Liver (tissue), 3 donors: ENCODE data around the gene GPR146.

Source experiments
- CTCF ChIP-seq: fragments of 150-350 bp; IDR thresholded peaks from 2 replicates; pipeline ENCODE4 v1.5.1; 2017; ENCODE audit warnings: improper control_type of control experiment, low read depth, low read length; ENCODE audit not compliant: missing input control
- RXRA ChIP-seq, 2 donors: IDR thresholded peaks; 2 replicates each; pipeline ENCODE4 v1.6.1; 2017 to 2018; ENCODE audit warnings: antibody characterized with exemption in 2 of 2, mild to moderate bottlenecking in 1 of 2
- TAF1 ChIP-seq: conservative IDR thresholded peaks from 2 replicates; pipeline ENCODE4 v1.6.1; 2016; ENCODE audit warnings: antibody characterized with exemption, mild to moderate bottlenecking
- YY1 ChIP-seq: IDR thresholded peaks from 2 replicates; pipeline ENCODE4 v1.6.1; 2016; ENCODE audit warnings: antibody characterized with exemption, mild to moderate bottlenecking
- donor health status: healthy.
- donor health status: healthy.

DNA sequence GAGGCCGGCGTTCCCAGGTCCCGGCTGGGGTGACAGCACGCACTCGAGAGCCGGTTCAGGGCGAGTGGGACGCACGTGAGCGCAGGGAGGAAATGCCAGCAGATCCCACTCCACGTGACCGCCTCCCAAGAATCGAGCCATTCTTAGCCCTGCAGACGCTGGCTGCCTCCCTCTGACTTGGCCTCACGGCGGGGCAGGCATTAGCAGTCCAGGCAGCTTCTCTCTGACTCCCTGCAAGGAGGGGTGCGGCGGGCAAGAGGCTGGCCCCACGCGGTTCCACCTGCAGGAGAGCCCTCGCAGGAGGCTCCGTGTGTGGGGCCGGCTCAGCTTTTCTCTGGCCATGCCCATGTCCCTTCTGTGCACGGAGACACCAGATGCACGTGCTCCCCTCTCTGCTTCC, 10.1 kb downstream of the GPR146 start:
- TF ChIP-seq CTCF (no peak), YY1 (no peak), TAF1 (no peak), RXRA (IDR thresholded peaks at IDR 0.05) (no peak)
